ENCODE results near the gene SPINK8.

The SPINK8 gene

DNA sequence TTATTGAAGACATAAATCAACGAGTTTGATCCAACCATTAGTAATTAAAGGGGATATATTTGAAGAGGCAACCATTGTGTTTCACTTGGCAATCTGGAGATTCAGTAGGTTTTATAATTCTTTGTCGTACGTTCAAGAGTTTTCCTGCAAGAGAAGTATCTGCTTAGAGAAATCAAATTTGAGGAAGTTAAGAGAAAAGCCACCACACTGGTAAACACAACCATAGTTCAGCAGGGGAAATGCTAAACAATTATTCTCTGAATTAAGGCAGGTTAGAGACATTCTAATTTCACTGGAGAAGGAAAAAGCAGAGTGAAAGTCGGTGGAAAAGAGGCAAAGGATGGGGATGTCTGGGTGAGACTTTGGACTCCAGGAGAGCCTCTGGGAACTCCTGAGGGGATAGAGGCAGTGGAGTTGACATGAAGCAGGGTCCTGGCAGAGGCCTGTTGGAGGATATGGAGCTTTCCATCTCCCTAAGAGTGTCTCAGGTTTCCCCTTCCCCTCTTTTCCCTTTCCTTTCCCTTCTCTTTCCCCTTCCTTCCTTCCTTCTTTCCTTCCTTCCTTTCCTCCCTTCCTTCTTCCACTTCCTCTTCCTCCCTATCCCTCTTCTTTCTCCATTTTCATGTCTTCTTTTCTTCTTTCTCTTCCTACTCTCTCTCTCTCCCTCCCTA is 26.5 kb downstream of the SPINK8 start:
- no peak for TF ChIP-seq ARNTL (CRISPR knock-in tag; IDR thresholded peaks at IDR 0.05; ENCODE audit: borderline replicate concordance, low read depth)
- TF ChIP-seq, protein P1, sequence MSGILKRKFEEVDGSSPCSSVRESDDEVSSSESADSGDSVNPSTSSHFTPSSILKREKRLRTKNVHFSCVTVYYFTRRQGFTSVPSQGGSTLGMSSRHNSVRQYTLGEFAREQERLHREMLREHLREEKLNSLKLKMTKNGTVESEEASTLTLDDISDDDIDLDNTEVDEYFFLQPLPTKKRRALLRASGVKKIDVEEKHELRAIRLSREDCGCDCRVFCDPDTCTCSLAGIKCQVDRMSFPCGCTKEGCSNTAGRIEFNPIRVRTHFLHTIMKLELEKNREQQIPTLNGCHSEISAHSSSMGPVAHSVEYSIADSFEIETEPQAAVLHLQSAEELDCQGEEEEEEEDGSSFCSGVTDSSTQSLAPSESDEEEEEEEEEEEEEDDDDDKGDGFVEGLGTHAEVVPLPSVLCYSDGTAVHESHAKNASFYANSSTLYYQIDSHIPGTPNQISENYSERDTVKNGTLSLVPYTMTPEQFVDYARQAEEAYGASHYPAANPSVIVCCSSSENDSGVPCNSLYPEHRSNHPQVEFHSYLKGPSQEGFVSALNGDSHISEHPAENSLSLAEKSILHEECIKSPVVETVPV (CRISPR knock-in tag; IDR thresholded peaks at IDR 0.05): no peak
- TF ChIP-seq, protein P2, sequence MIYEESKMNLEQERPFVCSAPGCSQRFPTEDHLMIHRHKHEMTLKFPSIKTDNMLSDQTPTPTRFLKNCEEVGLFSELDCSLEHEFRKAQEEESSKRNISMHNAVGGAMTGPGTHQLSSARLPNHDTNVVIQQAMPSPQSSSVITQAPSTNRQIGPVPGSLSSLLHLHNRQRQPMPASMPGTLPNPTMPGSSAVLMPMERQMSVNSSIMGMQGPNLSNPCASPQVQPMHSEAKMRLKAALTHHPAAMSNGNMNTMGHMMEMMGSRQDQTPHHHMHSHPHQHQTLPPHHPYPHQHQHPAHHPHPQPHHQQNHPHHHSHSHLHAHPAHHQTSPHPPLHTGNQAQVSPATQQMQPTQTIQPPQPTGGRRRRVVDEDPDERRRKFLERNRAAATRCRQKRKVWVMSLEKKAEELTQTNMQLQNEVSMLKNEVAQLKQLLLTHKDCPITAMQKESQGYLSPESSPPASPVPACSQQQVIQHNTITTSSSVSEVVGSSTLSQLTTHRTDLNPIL (CRISPR knock-in tag; IDR thresholded peaks at IDR 0.05; ENCODE audit: low read depth): no peak
- TF ChIP-seq ZNF8 (CRISPR knock-in tag; IDR thresholded peaks at IDR 0.05): no peak
- no peak for TF ChIP-seq CSDC2 (CRISPR knock-in tag; IDR thresholded peaks at IDR 0.05)
- no peak for TF ChIP-seq ZC3H10 (CRISPR knock-in tag; IDR thresholded peaks at IDR 0.05)
- TF ChIP-seq ZFP3 (CRISPR knock-in tag; IDR thresholded peaks at IDR 0.05): no peak
- TF ChIP-seq ESRRG (CRISPR knock-in tag; IDR thresholded peaks at IDR 0.05): no peak
- TF ChIP-seq, protein P3, sequence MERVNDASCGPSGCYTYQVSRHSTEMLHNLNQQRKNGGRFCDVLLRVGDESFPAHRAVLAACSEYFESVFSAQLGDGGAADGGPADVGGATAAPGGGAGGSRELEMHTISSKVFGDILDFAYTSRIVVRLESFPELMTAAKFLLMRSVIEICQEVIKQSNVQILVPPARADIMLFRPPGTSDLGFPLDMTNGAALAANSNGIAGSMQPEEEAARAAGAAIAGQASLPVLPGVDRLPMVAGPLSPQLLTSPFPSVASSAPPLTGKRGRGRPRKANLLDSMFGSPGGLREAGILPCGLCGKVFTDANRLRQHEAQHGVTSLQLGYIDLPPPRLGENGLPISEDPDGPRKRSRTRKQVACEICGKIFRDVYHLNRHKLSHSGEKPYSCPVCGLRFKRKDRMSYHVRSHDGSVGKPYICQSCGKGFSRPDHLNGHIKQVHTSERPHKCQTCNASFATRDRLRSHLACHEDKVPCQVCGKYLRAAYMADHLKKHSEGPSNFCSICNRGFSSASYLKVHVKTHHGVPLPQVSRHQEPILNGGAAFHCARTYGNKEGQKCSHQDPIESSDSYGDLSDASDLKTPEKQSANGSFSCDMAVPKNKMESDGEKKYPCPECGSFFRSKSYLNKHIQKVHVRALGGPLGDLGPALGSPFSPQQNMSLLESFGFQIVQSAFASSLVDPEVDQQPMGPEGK (CRISPR knock-in tag; IDR thresholded peaks at IDR 0.05; ENCODE audit: borderline replicate concordance): no peak
- TF ChIP-seq GLIS3 (CRISPR knock-in tag; IDR thresholded peaks at IDR 0.05): no peak
- no peak for TF ChIP-seq BACH2 (CRISPR knock-in tag; IDR thresholded peaks at IDR 0.05; ENCODE audit: borderline replicate concordance)
- TF ChIP-seq, protein P4, sequence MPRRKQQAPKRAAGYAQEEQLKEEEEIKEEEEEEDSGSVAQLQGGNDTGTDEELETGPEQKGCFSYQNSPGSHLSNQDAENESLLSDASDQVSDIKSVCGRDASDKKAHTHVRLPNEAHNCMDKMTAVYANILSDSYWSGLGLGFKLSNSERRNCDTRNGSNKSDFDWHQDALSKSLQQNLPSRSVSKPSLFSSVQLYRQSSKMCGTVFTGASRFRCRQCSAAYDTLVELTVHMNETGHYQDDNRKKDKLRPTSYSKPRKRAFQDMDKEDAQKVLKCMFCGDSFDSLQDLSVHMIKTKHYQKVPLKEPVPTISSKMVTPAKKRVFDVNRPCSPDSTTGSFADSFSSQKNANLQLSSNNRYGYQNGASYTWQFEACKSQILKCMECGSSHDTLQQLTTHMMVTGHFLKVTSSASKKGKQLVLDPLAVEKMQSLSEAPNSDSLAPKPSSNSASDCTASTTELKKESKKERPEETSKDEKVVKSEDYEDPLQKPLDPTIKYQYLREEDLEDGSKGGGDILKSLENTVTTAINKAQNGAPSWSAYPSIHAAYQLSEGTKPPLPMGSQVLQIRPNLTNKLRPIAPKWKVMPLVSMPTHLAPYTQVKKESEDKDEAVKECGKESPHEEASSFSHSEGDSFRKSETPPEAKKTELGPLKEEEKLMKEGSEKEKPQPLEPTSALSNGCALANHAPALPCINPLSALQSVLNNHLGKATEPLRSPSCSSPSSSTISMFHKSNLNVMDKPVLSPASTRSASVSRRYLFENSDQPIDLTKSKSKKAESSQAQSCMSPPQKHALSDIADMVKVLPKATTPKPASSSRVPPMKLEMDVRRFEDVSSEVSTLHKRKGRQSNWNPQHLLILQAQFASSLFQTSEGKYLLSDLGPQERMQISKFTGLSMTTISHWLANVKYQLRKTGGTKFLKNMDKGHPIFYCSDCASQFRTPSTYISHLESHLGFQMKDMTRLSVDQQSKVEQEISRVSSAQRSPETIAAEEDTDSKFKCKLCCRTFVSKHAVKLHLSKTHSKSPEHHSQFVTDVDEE (CRISPR knock-in tag; IDR thresholded peaks at IDR 0.05): no peak
- no peak for TF ChIP-seq ZFP30 (CRISPR knock-in tag; IDR thresholded peaks at IDR 0.05)
- TF ChIP-seq TCF4 (CRISPR knock-in tag; IDR thresholded peaks at IDR 0.05; ENCODE audit: borderline replicate concordance): no peak
- no peak for ATAC-seq

DNA sequence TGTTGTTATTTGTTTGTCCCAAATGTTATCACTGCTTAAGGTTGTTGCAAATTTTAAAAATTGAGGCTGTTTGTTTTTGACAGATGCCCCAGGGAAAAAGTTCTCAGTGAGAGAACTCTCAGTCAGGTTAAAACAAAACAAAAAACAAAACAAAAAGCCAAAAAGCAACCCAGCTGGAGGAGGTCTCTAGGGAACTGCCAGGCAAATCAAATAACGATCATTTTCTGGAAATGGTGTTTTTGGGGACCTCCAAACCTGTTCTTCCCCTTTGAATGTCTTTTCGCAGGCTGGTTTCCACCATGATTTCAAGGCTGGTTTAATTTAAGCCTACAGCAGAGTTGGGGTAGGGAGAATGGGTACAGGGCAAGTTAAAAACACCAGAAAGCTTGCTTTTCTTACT is 27.2 kb downstream of the SPINK8 start:
- ATAC-seq: no peak

DNA sequence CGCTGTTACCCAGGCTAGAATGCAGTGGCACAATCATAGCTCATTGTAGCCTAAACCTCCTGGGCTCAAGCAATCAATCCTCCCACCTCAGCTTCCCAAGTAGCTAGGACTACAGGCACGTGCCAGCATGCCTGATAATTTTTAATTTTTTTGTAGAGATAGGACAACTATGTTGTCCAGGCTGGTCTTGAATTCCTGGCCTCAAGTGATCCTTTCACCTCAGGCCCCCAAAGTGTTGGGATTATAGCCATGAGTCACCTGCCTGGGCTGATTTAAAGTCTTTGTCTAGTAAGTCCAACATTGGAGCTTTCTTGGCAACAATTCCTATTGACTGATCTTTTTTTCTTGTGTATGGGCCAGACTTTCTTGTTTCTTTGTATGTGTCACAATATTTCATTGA is 28.1 kb downstream of the SPINK8 start:
- ATAC-seq: no peak
- TF ChIP-seq, protein P2 (CRISPR knock-in tag; IDR thresholded peaks at IDR 0.05; ENCODE audit: low read depth): no peak
- TF ChIP-seq ARNTL (CRISPR knock-in tag; IDR thresholded peaks at IDR 0.05; ENCODE audit: borderline replicate concordance, low read depth): no peak
- TF ChIP-seq, protein P3 (CRISPR knock-in tag; IDR thresholded peaks at IDR 0.05; ENCODE audit: borderline replicate concordance): no peak

More for the DNA sequence above, 27.2 kb downstream of the SPINK8 start:
- no peak for TF ChIP-seq ISL1 (CRISPR knock-in tag; IDR thresholded peaks at IDR 0.05)
- no peak for TF ChIP-seq ZNF70 (CRISPR knock-in tag; IDR thresholded peaks at IDR 0.05)

DNA sequence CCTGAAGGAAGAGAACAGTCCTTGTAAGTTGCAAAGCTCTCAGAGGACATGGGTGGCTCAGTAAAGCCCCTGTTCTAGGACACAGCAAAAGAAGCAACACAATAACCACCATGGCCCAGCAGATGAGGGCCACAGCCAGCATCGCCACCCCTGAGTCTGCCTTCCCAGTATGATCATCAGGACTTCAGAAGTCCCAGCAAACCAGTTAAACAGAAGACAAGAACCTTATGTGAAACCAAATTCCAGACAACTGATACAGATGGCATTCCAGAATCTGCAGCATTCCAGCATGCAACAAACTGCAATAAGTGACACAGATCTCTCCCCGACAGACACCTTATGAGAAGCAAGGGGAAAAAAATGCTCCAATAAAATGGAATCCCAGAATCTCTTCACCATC is 30.4 kb downstream of the SPINK8 start:
- ATAC-seq: no peak
- no peak for TF ChIP-seq PPARA (CRISPR knock-in tag; IDR thresholded peaks at IDR 0.05; ENCODE audit: borderline replicate concordance)
- TF ChIP-seq ZNF565 (CRISPR knock-in tag; conservative IDR thresholded peaks at IDR 0.05; ENCODE audit: low read depth): no peak
- no peak for TF ChIP-seq ZFP30 (CRISPR knock-in tag; IDR thresholded peaks at IDR 0.05)
- TF ChIP-seq CSDC2 (CRISPR knock-in tag; IDR thresholded peaks at IDR 0.05): no peak
- TF ChIP-seq, protein P5, sequence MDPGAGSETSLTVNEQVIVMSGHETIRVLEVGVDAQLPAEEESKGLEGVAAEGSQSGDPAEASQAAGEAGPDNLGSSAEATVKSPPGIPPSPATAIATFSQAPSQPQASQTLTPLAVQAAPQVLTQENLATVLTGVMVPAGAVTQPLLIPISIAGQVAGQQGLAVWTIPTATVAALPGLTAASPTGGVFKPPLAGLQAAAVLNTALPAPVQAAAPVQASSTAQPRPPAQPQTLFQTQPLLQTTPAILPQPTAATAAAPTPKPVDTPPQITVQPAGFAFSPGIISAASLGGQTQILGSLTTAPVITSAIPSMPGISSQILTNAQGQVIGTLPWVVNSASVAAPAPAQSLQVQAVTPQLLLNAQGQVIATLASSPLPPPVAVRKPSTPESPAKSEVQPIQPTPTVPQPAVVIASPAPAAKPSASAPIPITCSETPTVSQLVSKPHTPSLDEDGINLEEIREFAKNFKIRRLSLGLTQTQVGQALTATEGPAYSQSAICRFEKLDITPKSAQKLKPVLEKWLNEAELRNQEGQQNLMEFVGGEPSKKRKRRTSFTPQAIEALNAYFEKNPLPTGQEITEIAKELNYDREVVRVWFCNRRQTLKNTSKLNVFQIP (CRISPR knock-in tag; IDR thresholded peaks at IDR 0.05; ENCODE audit: borderline replicate concordance, low read depth): no peak
- TF ChIP-seq TOX (CRISPR knock-in tag; IDR thresholded peaks at IDR 0.05; ENCODE audit: borderline replicate concordance): no peak
- TF ChIP-seq, protein P2 (CRISPR knock-in tag; IDR thresholded peaks at IDR 0.05; ENCODE audit: low read depth): no peak
- TF ChIP-seq RARB (CRISPR knock-in tag; IDR thresholded peaks at IDR 0.05): no peak
- TF ChIP-seq SNAI2 (CRISPR knock-in tag; IDR thresholded peaks at IDR 0.05): no peak
